NCI-H1092 treated with DMSO at 0.1 percent for 48 hours (cell line): ENCODE results near the gene SLC13A2.

ENCODE experiments used
- DNase-seq: peaks from one replicate; lab custom pipeline; 2025; lab: John Stamatoyannopoulos, UW

SLC13A2 gene

DNA sequence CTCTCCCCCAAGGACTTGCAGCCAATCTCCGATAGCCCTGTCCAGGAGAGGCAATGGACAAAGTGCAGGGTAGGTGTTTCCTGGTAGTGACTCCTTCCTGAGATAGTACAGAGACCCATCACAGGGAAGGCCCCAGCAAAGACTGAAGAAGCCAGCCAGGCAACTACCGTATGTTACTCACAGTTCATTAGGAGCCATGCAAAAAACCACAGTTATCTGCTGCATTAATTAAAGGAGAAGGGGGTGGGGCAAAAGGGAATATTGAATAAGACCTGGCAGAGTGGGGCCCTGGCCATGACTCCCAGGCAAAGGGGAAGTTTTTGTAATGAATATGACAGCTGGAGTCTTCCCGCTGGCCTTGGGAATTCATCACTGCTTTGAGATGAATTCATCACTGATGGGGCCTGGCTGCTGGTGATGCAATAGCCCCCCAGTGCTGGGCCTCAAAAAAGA is 2.5 kb upstream of the SLC13A2 start:
- no peak for DNase-seq

DNA sequence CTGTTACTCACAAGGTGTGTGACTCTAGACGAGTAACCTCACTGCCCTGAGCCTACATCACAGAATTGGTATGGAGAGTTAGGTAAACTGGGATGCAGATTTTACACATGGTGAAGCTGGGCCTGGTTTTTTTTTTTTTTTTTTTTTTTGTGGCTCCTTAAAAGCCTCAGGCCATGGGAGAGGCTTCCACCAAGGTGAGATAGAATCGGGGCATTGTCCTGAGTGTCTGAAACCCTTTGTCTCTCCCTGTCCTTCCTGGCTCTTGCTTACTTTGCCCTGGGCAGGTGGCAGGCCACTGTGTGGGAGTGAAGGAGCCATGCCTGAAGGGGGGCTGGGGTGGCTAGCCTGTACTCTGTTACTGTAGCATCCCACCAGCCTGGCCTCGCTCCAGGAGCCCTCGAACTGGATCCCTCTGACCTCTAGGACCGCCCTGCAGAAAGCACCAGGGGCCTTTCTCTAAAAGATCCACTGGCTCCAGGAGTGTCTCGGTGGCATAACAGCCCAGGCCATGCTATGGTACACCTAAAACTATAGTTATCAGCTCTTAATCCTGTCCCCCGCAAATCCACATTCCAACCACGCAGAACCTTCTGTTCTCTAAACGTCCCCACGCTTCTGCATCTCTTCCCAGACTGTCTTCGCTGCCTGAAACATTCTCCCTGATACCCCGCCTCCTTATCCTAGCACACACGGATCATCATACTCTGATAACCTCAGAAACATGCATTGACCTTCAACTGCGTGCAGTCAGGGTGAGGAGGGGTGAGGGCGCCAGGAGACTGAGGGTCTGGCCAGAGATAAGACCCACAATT is 1.7 kb upstream of the SLC13A2 start:
- no peak for DNase-seq

DNA sequence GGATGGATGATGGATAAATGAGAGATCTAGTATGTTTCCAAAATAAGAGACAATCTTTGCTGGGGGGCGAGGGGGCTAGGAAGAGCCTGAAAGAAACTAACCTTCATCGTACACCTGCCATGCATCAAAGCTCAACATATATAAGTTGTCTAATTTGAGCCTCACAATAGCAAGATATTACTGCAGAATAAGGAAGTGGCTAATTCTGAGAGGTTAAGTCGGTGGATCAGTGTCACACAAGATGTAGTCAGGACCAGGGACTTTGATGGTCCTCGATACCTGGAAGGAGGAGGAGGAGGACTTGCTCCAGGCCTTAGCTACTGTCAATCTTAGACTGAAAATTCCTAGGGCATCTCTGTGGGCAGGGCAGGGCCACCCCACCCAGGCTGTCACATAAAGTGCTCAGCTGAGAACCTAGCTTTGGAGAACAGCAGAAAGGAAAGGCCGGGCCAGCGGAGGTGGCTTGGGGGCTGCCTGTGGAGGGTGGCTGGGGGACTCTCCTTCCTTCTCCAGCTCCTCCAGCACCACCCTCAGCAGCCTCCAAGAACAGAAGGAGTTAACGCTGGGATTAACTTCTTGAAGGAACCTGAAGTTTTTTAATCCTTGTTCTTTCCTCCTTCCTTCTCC is 460 bp upstream of the SLC13A2 start:
- no peak for DNase-seq

DNA sequence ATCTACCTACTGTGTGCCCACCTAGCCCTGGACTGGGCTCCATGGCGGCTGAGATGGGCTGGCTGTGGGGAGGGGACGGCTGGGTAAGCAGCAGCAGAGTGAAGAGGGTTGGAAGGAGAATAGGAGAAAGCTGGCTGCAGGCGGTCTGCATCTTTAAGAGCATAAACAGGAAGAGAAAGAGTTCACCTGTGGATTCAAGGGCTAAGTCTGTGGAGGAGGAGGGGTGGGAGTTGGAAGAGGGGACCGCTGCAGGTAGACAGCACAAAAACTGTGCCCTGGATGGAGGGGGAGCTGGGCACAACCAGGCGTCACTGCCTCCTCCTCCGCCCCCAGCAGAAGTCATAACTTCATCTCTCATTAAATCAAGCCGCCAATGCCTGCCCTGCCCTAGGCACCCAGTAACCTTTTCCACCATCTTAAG is 677 bp downstream of the SLC13A2 start:
- DNase-seq = no peak

DNA sequence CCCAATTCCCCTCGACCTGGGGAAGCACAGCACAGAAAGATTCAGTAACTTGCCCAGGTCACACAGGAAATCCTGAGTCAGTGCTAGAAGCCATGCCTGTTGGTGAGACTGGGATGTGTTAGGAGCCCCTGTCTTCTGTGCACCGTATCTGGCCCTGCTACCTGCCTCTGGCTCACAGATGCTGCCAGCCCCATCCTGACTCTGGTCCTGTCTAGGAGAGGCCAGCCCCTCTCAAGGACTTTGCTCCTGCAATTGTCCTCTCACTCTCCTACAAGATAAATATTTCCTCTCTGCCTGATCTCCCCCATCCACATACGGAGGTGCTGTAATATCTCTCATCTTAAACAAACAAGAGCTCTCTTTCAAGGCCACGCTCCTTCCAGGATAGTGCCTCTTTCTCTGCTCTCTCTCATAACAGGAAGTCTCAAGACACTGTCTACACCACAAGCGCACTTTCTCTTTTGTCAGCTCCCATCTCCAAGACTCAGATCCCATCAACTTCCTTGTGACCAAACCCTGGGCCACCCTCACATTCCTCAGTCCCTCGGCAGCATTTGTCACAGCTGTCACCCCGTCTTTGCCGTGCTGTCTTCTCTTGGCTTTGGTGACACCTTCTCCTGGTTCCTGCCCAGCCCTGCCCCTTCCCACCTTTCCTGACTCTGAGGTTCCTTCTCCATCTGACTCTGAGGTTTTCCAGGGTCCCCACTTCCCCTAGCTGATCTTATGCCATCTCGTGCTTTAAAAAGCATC is 1.9 kb downstream of the SLC13A2 start:
- DNase-seq = no peak

DNA sequence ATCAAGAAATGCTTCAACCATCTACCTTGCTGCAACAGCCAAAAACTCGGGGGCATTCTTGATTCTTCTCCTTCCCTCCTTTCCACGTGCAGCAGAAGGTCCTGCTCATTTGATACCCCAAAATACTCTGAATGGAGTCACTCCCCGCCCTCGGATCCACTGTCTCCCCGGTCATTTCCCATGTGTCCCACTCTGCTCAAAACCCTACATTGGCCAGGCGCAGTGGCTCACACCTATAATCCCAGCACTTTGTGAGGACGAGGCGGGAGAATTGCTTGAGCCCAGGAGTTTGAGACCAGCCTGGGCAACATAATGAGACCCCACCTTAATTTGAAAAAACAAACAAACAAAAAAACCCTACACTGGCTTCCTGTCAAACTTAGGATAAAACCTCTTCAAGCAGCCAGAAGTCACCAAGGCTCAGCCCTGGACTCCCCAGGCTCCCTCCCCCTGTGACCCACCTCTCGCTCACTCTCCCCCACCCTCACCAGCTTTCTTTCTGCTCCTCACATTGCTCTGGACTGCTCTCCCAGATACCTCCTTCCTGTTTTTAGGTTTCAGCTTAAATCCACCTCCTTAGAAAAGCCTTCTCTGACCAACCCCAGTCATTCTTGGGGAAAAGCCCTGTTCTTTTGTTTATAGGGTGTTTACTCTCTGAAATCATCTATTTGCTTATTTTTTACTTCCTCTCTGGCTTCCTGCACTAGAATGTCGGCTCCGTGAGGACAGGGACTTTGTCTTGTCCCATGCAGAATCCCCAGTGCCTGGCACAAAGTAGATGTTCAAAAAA is 2.8 kb downstream of the SLC13A2 start:
- no peak for DNase-seq

DNA sequence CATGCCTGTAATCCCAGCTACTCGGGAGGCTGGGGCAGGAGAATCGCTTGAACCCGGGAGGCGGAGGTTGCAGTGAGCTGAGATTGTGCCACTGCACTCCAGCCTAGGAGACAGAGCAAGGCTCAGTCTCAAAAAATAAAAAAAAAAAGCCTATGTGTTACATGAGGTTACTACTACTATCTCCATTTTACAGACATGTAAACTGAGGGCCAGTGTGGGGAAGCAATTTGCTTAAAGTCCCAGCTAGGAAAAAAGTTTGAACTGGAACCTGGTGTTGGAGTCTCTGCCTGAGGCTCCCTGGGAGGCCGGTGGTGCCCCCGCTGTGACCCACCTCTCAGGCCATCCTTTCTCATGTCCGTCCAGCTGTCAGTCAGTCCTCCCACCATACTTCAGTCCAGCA is 4.5 kb downstream of the SLC13A2 start:
- no peak for DNase-seq

DNA sequence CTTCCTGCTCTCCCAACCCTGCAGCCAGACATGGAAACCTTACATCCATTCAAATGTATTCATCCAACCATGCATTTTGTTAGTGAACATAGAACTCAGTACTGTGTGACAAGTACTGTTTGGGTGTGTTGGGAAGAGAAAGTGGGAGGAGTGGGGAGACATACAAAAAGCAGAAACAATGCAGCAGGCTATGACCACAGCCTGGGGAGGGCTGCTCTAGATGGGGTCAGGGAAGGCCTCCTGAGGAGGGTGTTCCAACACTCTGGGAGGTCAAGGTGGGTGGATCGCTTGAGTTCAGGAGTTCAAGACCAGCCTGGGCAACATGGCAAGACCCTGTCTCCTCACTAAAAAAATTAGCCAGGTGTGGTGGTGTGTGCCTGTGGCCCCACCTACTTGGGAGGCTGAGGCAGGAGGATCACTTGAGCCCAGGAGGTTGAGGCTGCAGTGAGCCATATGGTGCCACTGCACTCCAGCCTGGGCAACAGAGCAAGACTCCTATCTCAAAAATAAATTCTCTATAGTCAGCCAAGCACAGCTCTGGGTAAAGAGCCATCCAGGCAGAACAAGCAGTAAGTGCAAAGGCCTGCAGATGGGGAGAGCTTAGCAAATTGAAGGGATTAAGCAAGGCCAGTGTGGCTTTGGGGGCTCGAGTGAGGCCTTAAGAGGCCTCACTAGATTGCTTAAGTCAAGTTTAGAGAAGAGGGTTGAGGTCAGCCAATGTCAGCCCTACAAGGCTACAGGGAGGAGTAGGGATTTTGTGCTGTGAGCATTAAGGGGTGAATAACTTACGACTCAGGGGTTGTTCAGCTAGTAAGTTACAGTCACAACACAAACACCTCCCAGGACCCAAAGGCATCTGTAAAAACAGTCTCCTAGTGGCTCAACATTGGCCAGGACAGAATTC is 5.5 kb downstream of the SLC13A2 start:
- no peak for DNase-seq

DNA sequence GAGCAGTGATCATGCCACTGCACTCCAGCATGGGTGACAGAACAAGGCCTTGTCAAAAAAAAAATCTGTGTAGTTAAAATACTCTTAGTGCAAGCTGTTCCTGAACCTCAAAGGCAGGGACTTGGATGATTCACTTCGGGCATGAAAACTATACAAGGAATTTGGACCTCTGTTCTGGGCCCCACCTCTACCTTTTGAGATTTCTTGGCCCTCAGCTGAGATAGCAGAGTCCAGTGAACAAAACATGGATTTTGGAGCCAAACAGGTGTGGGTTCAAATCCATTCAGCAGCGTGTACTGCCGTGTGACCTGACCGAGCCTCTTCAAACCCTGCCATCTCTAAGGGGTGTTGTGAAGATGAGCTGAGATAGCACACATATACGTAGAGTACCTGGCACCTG is 6.8 kb downstream of the SLC13A2 start:
- no peak for DNase-seq

DNA sequence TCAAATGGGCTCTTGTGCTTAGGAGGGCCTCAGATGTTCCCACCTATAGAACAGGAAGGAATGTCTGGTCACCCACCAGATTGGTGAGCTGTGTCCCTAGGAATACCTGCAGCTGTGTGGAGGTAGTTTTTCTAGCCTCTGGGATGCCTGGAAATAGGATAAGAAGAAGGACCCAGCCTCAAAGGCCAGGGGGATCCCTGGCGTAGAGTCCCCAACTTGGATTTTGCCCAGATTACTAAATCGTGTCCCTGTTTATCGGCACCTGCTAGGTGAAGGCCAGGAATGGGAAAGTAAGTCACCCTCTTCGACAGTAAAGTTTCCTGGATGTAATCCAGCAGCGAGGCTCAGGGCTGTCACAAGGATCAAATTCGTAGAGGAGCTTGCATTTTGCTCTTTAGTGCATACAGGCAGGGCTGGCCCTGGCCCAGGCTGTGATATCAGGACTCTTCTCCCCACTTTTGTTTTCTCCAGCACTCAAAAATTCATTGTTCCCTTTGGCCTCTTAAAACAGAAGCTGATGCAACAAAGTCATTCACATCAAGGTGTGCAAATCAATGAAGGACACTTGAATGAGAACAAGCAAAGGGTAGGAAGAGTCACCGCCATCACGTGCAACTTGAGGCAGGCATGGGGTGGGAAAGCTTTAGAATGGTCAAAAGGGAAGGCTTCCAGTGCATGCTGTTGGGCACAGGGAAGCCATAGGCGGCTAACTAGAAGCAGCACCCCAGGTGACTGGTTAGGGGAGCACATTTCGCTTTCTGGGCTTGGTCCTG is 7.5 kb downstream of the SLC13A2 start:
- no peak for DNase-seq

DNA sequence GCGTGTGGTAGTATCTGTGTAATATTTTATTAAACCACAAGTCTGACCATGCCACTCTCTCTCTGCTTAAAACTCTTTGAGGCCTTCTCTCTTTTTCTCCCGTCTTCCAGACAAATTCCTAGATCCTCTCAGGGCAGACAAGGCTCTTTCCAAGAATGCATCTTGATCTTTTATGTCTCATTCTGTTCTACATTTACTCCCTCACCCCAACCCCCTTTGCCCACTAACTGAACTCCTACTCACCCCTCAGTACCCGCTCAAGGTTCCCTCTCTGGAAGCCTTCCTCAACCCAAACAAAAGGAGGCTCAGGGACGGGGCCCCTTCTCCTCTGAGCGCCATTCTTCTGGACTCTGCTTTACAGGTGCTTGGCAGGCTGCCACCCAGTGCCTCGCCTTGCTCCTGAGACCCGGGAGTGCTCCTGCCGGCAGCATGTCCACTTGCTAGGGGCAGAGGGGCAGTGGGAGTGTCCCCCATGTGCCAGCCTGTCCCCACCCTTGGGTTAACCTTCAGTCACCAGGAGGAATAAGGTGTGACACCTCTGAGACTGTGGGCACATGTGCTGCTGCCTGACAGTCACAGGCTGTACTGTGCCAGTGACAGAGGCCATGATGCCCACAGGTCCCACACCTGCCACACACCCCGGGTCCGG is 9.2 kb downstream of the SLC13A2 start:
- DNase-seq = no peak

DNA sequence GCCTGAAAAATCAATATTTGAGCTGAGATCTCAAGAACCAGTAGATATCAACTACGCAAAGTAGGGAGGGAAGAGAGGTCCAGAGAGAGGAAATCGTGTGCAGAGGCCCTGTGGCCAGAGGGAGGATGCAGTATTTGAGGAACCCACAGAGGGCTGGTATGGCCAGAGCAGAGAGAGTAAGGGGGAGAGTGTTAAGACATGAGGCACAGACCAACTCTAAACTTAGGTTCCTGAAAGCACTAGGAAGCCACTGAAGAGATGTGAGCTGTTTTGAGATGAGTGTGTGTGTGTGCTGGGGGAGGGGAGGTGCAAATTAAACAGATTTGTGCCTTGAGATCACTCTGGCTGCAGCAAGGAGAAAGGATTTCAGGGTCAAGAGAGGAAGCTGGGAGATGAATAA is 10.9 kb downstream of the SLC13A2 start:
- DNase-seq = no peak

DNA sequence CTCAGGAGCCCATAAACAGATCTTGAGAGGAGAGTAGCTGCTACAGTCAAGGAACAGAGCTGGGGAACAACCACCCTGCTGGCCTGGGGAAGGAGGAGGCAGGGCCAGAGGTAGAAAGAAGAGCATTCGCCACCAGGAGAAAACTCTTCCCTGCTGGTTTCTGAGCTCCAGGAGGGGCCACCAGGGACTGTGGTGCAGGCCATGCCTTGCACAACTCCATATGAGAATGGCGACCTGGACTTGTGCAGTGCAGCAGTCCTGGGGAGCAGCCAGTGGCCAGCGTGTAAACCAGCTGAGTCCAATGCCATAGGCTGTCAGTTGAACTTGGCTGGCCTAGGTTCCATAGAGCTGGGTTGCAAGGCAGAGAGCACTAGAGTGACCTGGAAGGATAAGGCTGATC is 11.6 kb downstream of the SLC13A2 start:
- no peak for DNase-seq

DNA sequence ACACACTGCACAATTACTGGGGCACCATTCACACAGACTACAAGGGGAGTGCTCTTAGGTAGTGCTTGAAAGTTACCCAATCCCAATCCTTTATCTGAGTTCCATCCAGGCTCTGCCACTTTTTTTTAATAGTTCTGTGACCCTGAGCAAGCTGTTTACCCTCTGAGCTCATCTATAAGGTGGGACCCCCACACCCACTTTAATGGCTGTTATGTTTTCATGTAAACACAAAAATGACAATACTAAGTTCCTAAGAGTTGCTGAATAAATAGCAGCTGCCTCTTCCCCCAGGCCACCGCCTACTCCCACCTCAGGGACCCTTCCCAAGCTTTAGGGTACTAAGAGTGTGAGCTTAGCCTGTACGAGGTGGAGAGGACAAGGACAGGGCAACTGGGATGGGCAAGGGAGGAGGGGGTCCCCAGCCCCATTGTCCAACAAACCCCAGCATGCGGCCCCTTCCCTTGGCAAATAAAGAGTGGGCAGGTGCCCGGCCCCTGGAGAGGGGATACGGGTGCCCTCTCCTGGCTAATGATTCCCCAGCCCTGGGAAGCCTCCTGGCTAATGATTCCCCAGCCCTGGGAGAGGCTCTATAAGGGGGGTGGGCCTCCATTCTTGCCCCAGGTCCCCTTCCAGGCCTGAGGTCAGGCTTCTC is 14.6 kb downstream of the SLC13A2 start:
- DNase-seq = no peak

DNA sequence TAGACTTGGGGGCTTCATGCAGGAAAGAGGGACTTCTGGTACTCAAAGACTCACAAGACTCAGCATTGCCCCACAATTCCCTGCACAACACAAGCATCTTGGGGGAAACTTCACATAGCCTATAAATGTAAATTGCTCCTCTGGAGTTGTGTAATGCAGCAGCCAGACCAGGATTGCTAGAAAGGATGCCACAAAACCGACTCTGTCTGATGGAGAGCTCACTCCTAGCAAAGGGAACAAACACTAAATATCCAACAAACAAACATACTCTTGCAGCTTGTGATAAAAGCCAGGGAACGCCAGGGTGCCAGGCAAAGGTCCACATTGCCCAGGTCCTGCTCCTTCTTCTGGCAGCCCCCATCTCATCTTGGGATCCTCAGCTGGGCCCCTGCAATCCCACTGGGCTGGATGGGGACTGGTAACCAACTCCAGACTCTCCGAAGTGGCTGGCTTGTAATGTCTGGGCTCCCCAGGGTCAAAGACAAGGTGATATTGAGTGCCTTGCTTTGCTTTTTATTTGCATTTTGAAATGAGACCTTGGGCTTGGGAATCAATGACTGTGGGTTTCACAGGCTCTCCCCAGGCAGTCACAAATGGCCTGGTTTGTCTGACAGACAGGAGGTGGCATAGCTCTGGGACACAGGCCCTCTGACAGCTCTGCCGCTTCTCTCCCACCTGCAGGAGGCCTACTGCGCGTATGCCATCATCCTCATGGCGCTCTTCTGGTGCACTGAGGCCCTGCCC is 15.3 kb downstream of the SLC13A2 start:
- no peak for DNase-seq

DNA sequence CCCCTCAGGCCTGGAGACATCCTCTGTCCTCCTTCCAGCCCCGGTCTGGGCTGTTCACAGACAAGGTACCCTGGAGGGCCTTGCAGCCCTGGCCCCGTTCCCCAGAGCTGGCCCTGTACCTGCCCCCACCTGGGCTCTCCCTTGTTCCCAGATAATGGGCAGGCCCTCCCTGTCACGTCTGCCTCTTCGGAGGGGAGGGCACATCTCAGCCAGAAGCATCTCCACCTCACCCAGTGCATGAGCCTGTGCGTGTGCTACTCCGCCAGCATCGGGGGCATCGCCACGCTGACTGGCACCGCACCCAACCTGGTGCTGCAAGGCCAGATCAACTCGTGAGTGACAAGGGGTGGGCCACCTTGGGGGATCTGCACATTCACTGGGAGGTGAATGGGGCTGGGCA is 17.8 kb downstream of the SLC13A2 start:
- no peak for DNase-seq

DNA sequence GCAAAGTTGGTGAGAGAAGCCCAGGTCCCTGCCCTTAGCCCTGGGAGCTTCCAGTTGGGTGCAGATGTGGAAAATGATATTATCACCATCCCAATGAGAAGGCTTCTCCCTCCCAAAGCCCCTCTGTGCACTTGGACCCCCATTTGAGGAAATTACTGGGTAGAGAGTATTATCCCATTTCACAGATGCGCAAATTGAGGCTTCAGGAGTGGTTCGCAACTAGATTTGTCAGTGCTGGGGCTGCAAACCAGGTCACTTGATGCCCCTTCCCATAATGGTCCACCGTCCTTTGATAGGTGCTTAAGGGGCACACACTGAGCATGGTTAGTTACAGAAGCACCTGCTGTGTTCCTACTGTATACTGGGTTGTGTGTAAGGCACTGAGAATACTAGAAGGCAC is 18.4 kb downstream of the SLC13A2 start:
- no peak for DNase-seq
